Tibial nerve (tissue), 4 donors: ENCODE results near the gene EPB41L1. TPM values are rescaled to one million over a fixed set of nuclear protein-coding genes. Genes with fewer than 3 reads are reported as not detected.

Experiments used
- DNase-seq, 2 donors: peaks; one replicate each; pipeline ENCODE4 v3.0.0-alpha.2; 2019; ENCODE audit warnings: low spot score in 2 of 2
- H3K27ac ChIP-seq, 4 donors: fragments of 200-600 bp; sonication (generic) in 3 of 4; one replicate each; pipeline ENCODE4 v1.5.1; 2017 to 2019; ENCODE audit warnings: mild to moderate bottlenecking in 1 of 4
- H3K27me3 ChIP-seq, 2 donors: fragments of 200-600 bp; sonication (generic) in 1 of 2; one replicate each; pipeline versions ENCODE4 v1.5.1 to v1.6.0; 2017 to 2019
- H3K36me3 ChIP-seq, 3 donors: fragments of 200-600 bp; sonication (generic); one replicate each; pipeline ENCODE4 v1.5.1; 2018 to 2019
- H3K4me1 ChIP-seq, 4 donors: fragments of 200-600 bp; sonication (generic) in 3 of 4; one replicate each; pipeline ENCODE4 v1.5.1; 2017 to 2019
- H3K4me3 ChIP-seq, 4 donors: fragments of 200-600 bp; sonication (generic) in 3 of 4; one replicate each; pipeline ENCODE4 v1.5.1; 2017 to 2019; ENCODE audit warnings: mild to moderate bottlenecking in 1 of 4, moderate library complexity in 1 of 4
- H3K9me3 ChIP-seq, 4 donors: fragments of 200-600 bp; sonication (generic) in 3 of 4; one replicate each; pipeline ENCODE4 v1.5.1; 2017 to 2019
- EP300 ChIP-seq, 2 donors: sonication (generic); formaldehyde crosslinking; IDR thresholded peaks; one replicate each; pipeline ENCODE4 v1.6.1; 2017; ENCODE audit warnings: antibody characterized with exemption in 2 of 2, mild to moderate bottlenecking in 1 of 2
- POLR2A ChIP-seq, 2 donors: fragments of 450-650 bp; IDR thresholded peaks; one replicate each; pipeline ENCODE4 v1.6.1; 2017; ENCODE audit warnings: antibody characterized with exemption in 2 of 2, mild to moderate bottlenecking in 2 of 2, moderate library complexity in 2 of 2
- WGBS, 2 donors: methylation state at CpG; one replicate each; pipeline ENCODE4 v1.1.5; 2018; 5-methylcytosine and 5-hydroxymethylcytosine counted together
- total RNA-seq, 4 donors: library from RNA; depleted of rRNA; stranded (reverse); fragments of >200 nt; gene quantifications; one replicate each; pipeline ENCODE4 v1.1.0, GENCODE V29; 2016
- TF ChIP-seq, protein P1 (sequence below), 5 experiments: fragments of 200-600 bp in 3 of 5; fragments of 450-650 bp in 2 of 5; sonication (generic) in 3 of 5; IDR thresholded peaks; one replicate each; pipeline ENCODE4 v1.5.1; 2016 to 2019; ENCODE audit warnings: antibody characterized with exemption in 5 of 5, mild to moderate bottlenecking in 3 of 5, moderate library complexity in 2 of 5

Gene EPB41L1
- total RNA-seq, 4 donors from 2014 or later: 19.9 to 55.3 (median 30.8) TPM

DNA sequence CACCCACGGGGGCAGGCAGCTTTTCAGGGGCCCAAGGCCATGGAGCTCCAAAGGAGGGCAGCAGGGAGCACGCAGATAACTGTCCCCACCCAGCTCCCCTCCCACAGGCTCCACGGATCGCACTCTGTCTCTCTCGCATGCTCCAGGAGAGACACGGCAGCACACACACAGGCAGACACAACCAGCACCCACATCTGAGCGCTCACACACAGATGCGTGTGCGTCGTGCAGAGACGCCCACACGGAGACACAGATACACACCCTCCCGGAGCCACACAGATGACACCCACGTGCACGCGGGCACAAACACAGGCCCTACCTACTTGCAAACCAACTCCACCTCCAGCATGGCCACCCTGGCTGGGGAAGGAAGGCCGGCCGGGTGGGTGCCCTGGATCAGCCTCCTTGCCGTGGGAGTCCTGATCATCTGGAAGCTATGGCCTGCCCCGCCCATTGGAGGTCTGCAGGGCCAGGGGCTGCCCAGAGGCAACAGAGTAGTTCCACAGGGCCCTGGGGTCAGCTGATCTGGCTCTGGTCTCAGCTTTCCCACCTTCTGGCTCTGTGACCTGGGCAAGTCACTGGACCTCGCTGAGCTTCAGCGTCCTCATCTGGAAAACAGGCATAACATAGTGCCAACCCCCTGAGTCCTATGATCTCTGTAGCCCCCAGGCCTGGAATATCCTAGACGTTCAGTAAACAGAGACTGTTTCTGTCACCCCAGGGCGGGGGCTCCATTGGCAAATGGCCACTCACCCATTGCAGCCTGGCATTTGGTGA is 113.3 kb downstream of the EPB41L1 start:
- 66 to 69% methylated on average over 18 to 20 of the region's 24 CpGs for WGBS, 2 donors
- Histone ChIP-seq H3K27me3 (no peaks in the 10 kb centered on the region), H3K9me3 (no peaks in the 10 kb centered on the region), H3K4me3 (no peak overlapping the region), H3K36me3 (no peaks in the 10 kb centered on the region), H3K4me1 (no peaks in the 10 kb centered on the region), H3K27ac (no peak overlapping the region)
- TF ChIP-seq POLR2A (IDR thresholded peaks at IDR 0.05): no peak
- no peak for TF ChIP-seq EP300 (IDR thresholded peaks at IDR 0.05)
- TF ChIP-seq, protein P1, sequence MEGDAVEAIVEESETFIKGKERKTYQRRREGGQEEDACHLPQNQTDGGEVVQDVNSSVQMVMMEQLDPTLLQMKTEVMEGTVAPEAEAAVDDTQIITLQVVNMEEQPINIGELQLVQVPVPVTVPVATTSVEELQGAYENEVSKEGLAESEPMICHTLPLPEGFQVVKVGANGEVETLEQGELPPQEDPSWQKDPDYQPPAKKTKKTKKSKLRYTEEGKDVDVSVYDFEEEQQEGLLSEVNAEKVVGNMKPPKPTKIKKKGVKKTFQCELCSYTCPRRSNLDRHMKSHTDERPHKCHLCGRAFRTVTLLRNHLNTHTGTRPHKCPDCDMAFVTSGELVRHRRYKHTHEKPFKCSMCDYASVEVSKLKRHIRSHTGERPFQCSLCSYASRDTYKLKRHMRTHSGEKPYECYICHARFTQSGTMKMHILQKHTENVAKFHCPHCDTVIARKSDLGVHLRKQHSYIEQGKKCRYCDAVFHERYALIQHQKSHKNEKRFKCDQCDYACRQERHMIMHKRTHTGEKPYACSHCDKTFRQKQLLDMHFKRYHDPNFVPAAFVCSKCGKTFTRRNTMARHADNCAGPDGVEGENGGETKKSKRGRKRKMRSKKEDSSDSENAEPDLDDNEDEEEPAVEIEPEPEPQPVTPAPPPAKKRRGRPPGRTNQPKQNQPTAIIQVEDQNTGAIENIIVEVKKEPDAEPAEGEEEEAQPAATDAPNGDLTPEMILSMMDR (IDR thresholded peaks at IDR 0.05): no peak
- DNase-seq: no peak

DNA sequence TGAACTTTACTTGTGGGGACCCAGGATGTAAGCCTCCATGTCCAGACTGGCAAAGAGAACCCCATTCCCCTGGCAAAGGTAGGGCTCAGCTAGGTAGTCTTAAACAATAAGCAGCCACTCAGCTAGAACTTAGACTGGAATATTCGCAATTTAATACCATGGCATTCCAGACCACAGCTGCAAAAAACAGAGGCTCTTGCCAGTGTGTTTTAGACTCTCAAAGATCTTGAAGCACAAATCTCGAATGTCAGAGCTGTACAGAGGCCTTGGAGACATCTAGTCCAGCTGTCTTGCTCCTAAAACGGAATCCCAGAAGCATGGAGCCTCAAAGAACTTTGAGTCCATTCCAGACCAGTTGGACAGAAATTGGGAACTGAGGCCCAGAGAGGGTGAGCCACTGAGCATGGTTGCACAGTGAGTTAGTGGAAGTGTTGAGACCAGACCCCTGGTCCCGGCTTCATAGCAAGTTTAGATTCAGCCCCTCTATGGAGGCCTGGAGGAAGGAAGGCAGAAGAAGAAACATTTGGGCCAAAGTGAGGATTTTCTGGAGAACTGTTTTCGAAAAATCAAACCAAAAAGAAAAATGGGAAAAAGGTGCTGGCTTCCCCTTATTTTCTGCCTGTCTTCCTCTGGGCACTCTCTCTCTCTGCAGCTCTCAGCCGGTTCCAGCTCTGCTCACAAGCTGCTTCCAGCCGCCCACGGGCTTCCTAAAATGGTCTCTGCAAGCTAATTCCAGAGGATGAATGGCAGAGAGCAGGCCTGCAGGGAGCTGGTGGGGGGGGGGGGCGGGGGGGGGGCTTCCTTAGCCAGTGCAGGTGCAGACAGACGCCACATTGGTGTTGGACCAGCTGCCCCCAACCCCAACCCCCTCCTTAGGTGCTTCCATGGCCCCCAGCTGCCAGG is 114.2 kb downstream of the EPB41L1 start:
- no peaks in the 10 kb centered on the region for H3K36me3 ChIP-seq
- no peaks in the 10 kb centered on the region for H3K9me3 ChIP-seq
- peaks cover 0 to 4% of the 10 kb centered on the region in 2 donors for H3K27me3 ChIP-seq
- H3K4me3 ChIP-seq: no peak overlapping the region
- TF ChIP-seq EP300 (IDR thresholded peaks at IDR 0.05) (no peak), POLR2A (IDR thresholded peaks at IDR 0.05) (no peak)
- TF ChIP-seq, protein P1 (IDR thresholded peaks at IDR 0.05): no peak
- no peak overlapping the region for H3K27ac ChIP-seq
- 52 to 64% methylated on average over 9 to 10 of the region's 10 CpGs for WGBS, 2 donors
- no peak for DNase-seq
- H3K4me1 ChIP-seq: no peaks in the 10 kb centered on the region

DNA sequence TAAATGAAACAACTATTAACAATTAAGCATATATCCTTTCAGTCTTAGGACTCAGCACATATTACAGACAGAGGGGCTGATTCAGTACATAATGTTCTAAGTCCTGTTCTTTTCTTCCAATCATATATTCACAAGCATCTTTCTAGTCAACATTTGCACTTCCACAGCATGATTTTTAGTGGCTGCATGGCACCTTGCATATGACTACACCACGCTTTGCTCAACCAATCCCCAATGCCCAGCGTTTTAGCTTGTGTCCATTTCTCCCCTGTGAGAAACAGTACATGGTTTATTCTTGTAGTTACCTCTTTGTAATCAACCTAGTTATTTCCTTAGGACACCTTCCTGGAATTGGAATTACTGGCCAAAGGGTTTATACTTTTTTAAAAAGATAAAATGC is 115.0 kb downstream of the EPB41L1 start:
- WGBS, 2 donors: 81 to 85% methylated on average over 2 of the region's 2 CpGs
- no peaks in the 10 kb centered on the region for H3K9me3 ChIP-seq
- TF ChIP-seq EP300 (IDR thresholded peaks at IDR 0.05) (no peak), POLR2A (IDR thresholded peaks at IDR 0.05) (no peak)
- TF ChIP-seq, protein P1 (IDR thresholded peaks at IDR 0.05): no peak

DNA sequence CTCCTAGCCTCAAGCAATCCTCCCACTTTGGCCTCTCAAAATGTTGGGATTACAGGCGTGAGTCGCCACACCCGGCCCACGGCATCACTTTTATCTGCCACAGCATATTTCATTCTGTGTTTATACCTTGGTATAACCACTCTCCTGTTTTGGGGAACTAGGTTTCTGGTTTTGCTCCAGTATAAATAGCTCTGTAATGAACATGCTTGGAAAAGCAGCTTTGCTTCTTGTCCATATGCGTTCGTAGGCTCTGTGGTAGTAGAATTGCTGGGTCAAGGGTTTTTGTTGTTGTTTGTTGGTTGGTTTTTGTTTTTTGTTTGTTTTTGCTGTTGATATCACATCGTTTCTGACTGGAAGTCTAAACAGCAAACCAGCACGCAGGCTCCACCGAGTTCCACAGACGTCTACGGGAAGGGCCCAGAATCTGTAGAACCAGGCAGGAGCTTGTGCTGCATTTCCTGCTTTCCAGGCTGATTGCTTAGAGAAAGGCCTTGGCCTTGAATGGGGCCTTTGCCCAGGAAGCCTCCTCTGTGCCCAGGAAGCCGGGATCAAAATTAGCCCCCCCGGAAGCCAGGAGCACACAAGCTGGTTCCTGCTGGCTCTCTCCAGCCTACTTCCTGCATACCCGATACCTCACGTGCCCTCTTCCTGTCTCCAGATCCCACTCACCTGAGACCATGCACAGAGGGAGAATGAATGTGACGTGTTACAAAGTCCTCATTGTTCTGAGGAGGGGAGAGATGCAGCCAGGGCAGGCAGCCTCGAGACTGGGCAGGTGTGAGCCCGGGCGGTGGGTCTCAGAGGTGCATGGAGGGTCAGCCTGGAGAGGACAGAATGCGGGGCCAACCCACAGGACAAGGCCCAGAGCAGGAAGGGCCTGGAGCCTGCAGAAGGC is 116.5 kb downstream of the EPB41L1 start:
- H3K27me3 ChIP-seq: peaks cover 0 to 25% of the 10 kb centered on the region in 2 donors
- no peaks in the 10 kb centered on the region for H3K36me3 ChIP-seq
- H3K4me1 ChIP-seq: no peaks in the 10 kb centered on the region
- no peak overlapping the region for H3K4me3 ChIP-seq
- no peaks in the 10 kb centered on the region for H3K9me3 ChIP-seq
- 75 to 79% methylated on average over 20 of the region's 20 CpGs for WGBS, 2 donors
- no peak overlapping the region for H3K27ac ChIP-seq
- no peak for DNase-seq
- TF ChIP-seq, protein P1 (IDR thresholded peaks at IDR 0.05): no peak
- TF ChIP-seq EP300 (IDR thresholded peaks at IDR 0.05): no peak
- TF ChIP-seq POLR2A (IDR thresholded peaks at IDR 0.05): no peak

More for the DNA sequence above, 115.0 kb downstream of the EPB41L1 start:
- H3K4me1 ChIP-seq: no peaks in the 10 kb centered on the region
- H3K4me3 ChIP-seq: no peak overlapping the region
- DNase-seq: no peak
- H3K27ac ChIP-seq: no peak overlapping the region
- H3K27me3 ChIP-seq: peaks cover 0 to 13% of the 10 kb centered on the region in 2 donors
- no peaks in the 10 kb centered on the region for H3K36me3 ChIP-seq
